Uterus (tissue), 2 donors: ENCODE results near the gene NIPBL.
"Not testable (repeated sequence)": the region's sequence is repeated elsewhere in the genome, so short reads cannot be mapped to it uniquely, and the experiment has no call there.

Experiments
- POLR2A ChIP-seq, 2 donors: fragments of 450-650 bp; IDR thresholded peaks; one replicate each; pipeline ENCODE4 v1.6.1; 2016; ENCODE audit warnings: antibody characterized with exemption in 2 of 2, mild to moderate bottlenecking in 1 of 2, moderate library complexity in 1 of 2
- TF ChIP-seq, protein P1 (sequence below), 4 experiments: fragments of 200-600 bp in 2 of 4; fragments of 450-650 bp in 2 of 4; sonication (generic) in 2 of 4; IDR thresholded peaks; one replicate each; pipeline ENCODE4 v1.5.1; 2016 to 2019; ENCODE audit warnings: antibody characterized with exemption in 4 of 4, mild to moderate bottlenecking in 2 of 4, moderate library complexity in 1 of 4

DNA sequence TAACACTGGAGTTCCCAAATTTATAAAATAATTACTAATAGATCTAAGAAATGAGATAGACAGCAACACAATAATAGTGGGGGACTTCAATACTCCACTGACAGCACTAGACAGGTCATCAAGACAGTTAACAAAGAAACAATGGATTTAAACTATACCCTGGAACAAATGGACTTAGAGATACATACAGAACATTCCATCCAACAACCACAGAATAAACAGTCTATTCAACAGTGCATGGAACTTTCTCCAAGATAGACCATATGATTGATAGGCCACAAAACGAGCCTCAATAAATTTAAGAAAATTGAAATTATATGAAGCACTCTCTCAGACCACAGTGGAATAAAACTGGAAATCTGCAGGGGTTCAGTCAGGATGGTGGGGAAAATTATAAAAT is 209.5 kb downstream of the NIPBL start:
- TF ChIP-seq POLR2A (IDR thresholded peaks at IDR 0.05): not testable (repeated sequence)
- TF ChIP-seq, protein P1, sequence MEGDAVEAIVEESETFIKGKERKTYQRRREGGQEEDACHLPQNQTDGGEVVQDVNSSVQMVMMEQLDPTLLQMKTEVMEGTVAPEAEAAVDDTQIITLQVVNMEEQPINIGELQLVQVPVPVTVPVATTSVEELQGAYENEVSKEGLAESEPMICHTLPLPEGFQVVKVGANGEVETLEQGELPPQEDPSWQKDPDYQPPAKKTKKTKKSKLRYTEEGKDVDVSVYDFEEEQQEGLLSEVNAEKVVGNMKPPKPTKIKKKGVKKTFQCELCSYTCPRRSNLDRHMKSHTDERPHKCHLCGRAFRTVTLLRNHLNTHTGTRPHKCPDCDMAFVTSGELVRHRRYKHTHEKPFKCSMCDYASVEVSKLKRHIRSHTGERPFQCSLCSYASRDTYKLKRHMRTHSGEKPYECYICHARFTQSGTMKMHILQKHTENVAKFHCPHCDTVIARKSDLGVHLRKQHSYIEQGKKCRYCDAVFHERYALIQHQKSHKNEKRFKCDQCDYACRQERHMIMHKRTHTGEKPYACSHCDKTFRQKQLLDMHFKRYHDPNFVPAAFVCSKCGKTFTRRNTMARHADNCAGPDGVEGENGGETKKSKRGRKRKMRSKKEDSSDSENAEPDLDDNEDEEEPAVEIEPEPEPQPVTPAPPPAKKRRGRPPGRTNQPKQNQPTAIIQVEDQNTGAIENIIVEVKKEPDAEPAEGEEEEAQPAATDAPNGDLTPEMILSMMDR (IDR thresholded peaks at IDR 0.05): not testable (repeated sequence)
